GM12872 (cell line): Measurements from ENCODE around the gene AICDA.

Experiments used
- TF ChIP-seq, protein P1 (sequence below): IDR thresholded peaks from 3 replicates; pipeline ENCODE4 v1.5.1; 2011; ENCODE audit warnings: low read depth, mild to moderate bottlenecking, low read length, moderate library complexity; ENCODE audit not compliant: insufficient read depth

AICDA gene

DNA sequence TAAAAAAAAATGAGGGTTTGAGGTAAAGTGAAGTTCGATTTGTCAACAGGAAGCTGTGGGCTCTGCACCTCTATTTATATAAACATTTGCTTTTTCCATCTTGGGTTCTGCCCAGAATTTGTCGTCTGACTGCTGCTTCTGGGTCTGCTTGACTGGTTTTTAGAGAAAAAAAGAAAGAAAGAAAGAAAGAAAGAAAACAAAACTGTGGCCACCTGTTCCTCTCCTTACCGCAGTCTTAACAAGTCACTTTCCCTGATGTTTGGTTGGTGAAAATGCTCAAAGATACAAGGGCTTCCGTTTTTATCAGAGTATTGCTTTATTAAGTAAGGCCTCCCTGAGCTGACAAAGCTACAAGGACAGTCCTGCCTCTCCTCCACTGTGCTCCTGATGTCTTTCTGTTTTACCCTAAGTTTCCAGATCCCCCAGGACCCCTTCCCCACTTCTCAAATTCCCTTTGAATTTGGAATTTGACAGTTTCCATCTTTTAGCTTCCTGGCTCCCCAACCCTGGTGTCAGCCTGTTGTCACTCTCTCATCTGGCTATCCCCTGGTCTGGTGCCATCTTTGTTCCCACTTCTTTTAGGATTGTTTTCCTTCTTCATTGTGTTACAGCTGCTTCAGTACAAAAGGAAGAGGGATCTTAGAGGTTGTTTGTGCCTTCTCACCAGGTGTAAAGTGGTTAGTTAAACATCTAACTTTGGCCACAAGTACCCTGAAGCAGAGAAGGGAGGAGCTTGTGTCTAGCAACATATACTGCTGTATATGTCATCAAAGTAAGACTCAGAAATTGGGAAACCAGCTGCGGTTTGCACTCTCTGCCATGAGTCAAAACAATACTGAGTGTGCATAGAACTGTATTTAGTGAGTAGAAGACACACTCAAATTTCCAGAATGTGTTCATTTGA is 31.9 kb upstream of the AICDA start:
- TF ChIP-seq, protein P1, sequence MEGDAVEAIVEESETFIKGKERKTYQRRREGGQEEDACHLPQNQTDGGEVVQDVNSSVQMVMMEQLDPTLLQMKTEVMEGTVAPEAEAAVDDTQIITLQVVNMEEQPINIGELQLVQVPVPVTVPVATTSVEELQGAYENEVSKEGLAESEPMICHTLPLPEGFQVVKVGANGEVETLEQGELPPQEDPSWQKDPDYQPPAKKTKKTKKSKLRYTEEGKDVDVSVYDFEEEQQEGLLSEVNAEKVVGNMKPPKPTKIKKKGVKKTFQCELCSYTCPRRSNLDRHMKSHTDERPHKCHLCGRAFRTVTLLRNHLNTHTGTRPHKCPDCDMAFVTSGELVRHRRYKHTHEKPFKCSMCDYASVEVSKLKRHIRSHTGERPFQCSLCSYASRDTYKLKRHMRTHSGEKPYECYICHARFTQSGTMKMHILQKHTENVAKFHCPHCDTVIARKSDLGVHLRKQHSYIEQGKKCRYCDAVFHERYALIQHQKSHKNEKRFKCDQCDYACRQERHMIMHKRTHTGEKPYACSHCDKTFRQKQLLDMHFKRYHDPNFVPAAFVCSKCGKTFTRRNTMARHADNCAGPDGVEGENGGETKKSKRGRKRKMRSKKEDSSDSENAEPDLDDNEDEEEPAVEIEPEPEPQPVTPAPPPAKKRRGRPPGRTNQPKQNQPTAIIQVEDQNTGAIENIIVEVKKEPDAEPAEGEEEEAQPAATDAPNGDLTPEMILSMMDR: no peak

DNA sequence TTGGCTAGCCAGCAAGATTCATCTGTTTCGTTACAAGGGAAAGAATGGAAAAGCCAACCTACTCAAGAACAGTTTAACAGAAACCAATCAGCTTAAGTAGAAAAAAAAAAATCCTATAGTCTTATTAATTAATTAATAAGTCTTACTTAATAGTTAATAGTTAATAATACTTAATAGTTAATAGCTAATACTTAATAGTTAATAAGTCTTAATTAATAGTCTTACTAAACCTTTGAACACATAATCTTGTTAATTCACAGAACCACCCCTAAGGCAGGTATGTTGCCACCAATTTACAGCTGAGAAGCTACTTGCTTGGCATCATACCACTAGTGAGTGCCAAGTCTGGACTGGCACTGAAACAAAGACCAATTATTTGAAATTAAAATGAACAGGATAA is 30.1 kb upstream of the AICDA start:
- TF ChIP-seq, protein P1: no peak

DNA sequence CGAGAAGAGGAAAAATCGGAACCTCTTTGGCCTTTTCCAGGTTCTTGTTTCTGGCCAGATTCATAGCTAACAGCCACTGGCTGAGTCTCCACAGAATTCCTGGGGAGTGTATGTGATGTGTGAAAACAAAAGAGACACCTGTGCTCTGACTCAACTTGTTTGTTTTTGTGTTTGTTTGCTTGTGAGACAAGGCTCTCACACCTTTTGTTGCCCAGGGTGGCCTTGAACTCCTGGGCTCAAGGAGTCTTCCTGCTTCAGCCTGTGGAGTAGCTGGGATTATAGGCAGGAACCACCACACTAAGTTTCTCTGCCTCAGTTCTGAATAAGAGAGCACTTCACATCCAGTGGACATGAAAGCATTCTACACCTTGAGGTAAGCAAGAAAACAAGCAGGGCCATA is 27.3 kb upstream of the AICDA start:
- TF ChIP-seq, protein P1: no peak

DNA sequence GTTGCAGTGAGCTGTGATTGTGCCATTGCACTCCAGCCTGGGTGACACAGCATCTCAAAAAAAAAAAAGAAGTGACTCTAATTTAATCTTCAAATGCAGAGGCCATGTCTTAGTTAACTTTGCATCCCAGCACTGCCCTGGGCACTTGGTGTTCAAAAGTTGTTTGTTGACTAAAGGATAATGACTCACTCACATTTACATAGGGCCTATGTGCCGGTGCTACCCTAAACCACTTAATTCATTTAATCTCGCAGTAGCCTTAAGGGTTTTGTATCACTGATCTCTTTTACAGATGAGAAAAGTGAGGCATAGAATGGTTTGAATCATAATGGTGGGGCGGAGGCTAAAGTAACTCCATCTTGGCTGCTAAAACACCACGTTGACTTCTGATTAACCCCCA is 26.3 kb upstream of the AICDA start:
- TF ChIP-seq, protein P1: no peak

DNA sequence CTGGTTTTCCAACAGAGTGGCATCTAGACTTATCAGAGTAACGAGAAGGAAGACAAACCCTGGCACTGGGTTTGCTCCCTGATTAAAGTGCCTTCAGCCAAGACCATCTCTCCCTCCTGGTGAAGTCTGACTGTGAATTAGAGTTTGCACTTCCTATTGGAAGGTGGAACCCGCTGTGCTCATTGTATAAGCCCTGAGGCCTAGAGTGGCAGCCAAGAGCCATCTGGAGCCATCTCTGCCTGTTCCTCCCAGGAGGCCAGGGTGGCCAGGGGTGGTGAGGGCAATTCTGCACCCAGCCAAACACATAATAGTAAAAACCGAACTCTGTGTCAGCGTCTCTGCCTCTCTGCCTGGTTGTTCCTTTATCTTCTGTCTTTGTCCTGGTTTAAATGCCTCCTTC is 25.0 kb upstream of the AICDA start:
- TF ChIP-seq, protein P1: no peak

DNA sequence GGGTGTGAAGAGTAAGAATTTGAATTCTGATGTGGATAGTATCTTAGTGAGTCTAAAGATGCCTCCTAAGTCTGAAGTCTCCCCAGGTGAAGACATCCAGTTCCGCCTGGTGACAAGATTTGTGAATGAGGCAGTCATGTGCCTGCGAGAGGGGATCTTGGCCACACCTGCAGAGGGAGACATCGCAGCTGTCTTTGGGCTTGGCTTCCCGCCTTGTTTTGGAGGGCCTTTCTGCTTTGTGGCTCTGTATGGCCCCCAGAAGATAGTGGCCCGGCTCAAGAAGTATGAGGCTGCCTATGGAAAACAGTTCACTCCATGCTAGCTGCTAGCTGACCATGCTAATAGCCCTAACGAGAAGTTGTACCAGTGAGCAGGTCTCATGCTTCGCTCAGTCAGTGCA is 24.6 kb upstream of the AICDA start:
- TF ChIP-seq, protein P1: no peak

DNA sequence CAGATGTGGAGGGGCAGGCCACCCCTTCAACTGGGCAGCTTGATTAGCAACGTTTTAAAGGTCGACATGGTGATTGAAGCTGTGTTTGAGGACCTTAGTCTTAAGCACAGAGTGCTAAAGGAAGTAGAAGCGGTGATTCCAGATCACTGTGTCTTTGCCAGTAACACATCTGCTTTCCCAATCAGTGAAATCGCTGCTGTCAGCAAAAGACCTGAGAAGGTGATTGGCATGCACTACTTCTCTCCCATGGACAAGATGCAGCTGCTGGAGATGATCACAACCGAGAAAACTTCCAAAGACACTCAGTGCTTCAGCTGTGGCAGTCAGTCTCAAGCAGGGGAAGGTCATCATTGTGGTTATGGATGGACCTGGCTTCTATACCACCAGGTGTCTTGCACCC is 23.9 kb upstream of the AICDA start:
- TF ChIP-seq, protein P1: no peak
